Tibial artery (tissue), 4 donors: ENCODE measurements around the gene RNLS.
A peak's percentile ranks its signal among the peaks of the same experiment; 100 is the strongest.

Experiments
- DNase-seq, 2 donors: peaks; one replicate each; pipeline ENCODE4 v3.0.0-alpha.2; 2019
- H3K27ac ChIP-seq, 2 donors: fragments of 200-600 bp; sonication (generic) in 1 of 2; 1 replicate in 1 of 2; 2 replicates in 1 of 2; pipeline ENCODE4 v1.5.1; 2018 to 2019; ENCODE audit warnings: mild to moderate bottlenecking in 1 of 2
- H3K27me3 ChIP-seq, 2 donors: fragments of 200-600 bp; sonication (generic) in 1 of 2; one replicate each; pipeline versions ENCODE4 v1.5.1 to v1.6.0; 2016 to 2019
- H3K36me3 ChIP-seq, 3 donors: fragments of 200-600 bp; sonication (generic) in 2 of 3; one replicate each; pipeline ENCODE4 v1.5.1; 2016 to 2019; ENCODE audit warnings: mild to moderate bottlenecking in 2 of 3
- H3K4me1 ChIP-seq, 4 donors: fragments of 200-600 bp; sonication (generic) in 2 of 4; 1 replicate in 3 of 4; 2 replicates in 1 of 4; pipeline ENCODE4 v1.5.1; 2016 to 2019
- H3K4me3 ChIP-seq, 2 donors: fragments of 200-600 bp; sonication (generic) in 1 of 2; 1 replicate in 1 of 2; 2 replicates in 1 of 2; pipeline ENCODE4 v1.5.1; 2018 to 2019; ENCODE audit warnings: mild to moderate bottlenecking in 2 of 2
- H3K9me3 ChIP-seq, 3 donors: fragments of 200-600 bp; sonication (generic) in 1 of 3; one replicate each; pipeline ENCODE4 v1.5.1; 2016 to 2019
- intact Hi-C: fragments of 100-400 bp; cut with DNase I; formaldehyde crosslinking; loops from one replicate; pipeline ENCODE4 v1.15.0; 2023; ENCODE audit warnings: low total_unique reads
- TF ChIP-seq, protein P1 (sequence below), 2 experiments: fragments of 200-600 bp in 1 of 2; fragments of 450-650 bp in 1 of 2; IDR thresholded peaks; one replicate each; pipeline ENCODE4 v1.5.1; 2017 to 2019; ENCODE audit warnings: antibody characterized with exemption in 2 of 2, mild to moderate bottlenecking in 1 of 2, moderate library complexity in 1 of 2

The RNLS gene

DNA sequence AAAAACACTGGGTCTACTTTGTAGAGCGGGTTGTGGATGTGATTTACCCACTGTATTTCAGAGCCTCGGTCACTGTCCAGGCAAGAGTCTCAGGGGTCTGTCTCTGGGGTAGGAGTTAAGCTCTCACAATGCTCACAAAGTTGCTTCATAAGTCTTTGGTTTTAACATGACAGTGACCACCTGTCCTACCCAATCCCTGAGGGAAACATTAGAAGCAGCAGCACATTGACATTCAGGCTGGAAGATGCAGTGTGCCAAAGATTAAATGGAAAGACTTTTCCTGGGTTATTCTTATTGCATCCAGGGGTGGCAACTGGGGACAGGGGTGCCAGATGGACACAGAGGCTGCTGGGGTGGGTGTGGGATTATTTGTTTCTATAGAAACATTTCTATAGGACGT lies 330.0 kb downstream of the RNLS start:
- intact Hi-C loops, result loop anchor here (10.0 kb wide), 1 partner anchor 388 kb away; the partner anchor contains the start of genes KLLN and PTEN
- Histone ChIP-seq H3K27ac (peak overlapping the region in 1 of 2 donors; percentile 77), H3K36me3 (no peaks in the 10 kb centered on the region), H3K4me3 (no peak overlapping the region), H3K27me3 (no peaks in the 10 kb centered on the region), H3K4me1 (peaks cover 0 to 30% (median 13%) of the 10 kb centered on the region in 4 donors), H3K9me3 (no peaks in the 10 kb centered on the region)
- TF ChIP-seq, protein P1, sequence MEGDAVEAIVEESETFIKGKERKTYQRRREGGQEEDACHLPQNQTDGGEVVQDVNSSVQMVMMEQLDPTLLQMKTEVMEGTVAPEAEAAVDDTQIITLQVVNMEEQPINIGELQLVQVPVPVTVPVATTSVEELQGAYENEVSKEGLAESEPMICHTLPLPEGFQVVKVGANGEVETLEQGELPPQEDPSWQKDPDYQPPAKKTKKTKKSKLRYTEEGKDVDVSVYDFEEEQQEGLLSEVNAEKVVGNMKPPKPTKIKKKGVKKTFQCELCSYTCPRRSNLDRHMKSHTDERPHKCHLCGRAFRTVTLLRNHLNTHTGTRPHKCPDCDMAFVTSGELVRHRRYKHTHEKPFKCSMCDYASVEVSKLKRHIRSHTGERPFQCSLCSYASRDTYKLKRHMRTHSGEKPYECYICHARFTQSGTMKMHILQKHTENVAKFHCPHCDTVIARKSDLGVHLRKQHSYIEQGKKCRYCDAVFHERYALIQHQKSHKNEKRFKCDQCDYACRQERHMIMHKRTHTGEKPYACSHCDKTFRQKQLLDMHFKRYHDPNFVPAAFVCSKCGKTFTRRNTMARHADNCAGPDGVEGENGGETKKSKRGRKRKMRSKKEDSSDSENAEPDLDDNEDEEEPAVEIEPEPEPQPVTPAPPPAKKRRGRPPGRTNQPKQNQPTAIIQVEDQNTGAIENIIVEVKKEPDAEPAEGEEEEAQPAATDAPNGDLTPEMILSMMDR (IDR thresholded peaks at IDR 0.05), result no peak
- DNase-seq, result no peak

DNA sequence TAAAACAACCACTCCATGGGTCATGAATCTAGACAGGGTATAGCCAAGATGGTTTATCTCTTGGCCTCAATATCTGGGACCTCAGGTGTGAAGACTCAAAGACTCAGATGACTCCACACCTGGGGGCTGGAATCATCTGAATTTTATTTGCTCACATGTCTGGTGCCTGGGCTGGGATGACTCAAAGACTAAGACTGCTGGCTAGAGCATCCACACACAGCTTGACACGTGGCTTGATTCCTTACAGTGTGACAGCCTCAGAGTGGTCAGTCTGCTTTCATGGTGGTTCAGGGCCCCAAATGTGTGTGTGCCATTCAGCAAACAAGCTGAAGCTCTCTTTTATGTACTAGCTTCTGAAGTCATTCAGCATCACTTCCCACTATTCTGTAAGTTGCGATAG lies 333.7 kb downstream of the RNLS start:
- Histone ChIP-seq H3K27me3 (no peaks in the 10 kb centered on the region), H3K27ac (no peak overlapping the region), H3K4me1 (peaks cover 0 to 36% (median 19%) of the 10 kb centered on the region in 4 donors), H3K4me3 (no peak overlapping the region), H3K36me3 (no peaks in the 10 kb centered on the region), H3K9me3 (no peaks in the 10 kb centered on the region)
- no peak for DNase-seq
- TF ChIP-seq, protein P1 (IDR thresholded peaks at IDR 0.05), result no peak
- intact Hi-C loops, result no loop called here

DNA sequence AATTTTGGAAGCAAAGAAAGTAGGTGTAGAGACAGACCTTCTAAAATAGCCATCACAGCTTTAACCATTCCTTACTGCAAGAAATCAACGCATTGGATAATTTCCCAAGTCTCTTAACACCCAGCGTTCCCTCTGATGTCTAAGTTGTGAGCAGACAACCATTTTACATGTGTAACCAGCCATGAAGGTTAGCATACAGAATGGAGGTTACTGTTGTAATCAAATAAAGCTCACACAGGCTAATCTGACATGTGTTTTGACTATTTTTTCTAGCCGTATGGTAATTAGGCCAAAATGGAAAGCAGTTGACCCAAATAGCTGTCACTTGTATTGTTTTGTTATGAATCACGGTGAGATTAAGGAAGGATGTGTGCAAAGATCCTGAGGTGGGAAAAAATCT lies 336.4 kb downstream of the RNLS start:
- Histone ChIP-seq H3K36me3 (no peaks in the 10 kb centered on the region), H3K27me3 (no peaks in the 10 kb centered on the region), H3K9me3 (no peaks in the 10 kb centered on the region), H3K4me3 (no peak overlapping the region), H3K4me1 (peaks cover 0 to 40% (median 26%) of the 10 kb centered on the region in 4 donors), H3K27ac (peak overlapping the region; percentile 30 to 51)
- no peak for DNase-seq
- intact Hi-C loops, result no loop called here
- TF ChIP-seq, protein P1 (IDR thresholded peaks at IDR 0.05), result no peak

DNA sequence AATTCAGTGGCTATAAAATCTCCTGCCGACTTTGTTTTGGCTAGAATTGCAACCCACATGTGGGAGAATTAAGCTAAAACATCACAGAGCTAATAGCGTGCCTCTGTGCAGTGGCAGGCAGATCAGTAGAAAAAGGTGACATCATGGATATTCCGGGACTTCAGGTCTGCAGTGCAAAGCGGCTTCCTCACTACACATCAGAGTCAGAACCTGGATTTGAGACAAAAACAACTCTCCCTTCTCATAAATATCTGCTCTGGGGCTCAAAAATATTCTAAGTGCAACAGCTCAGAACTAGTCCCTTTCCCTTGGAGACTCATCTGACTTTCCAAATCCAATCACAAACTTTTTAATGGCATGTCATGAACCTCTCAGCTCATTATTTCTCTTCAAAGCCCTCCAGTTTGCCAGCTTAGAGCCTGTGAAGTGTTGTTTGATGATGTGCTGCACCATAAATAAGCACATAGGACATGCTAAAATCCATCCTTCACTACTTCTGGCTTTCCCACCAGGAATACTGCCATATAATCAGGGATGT lies 337.1 kb downstream of the RNLS start:
- intact Hi-C loops, result no loop called here
- TF ChIP-seq, protein P1 (IDR thresholded peaks at IDR 0.05), result no peak
- Histone ChIP-seq H3K27me3 (no peaks in the 10 kb centered on the region), H3K4me1 (peaks cover 0 to 40% (median 26%) of the 10 kb centered on the region in 4 donors), H3K27ac (peak overlapping the region; percentile 30 to 51), H3K36me3 (no peaks in the 10 kb centered on the region), H3K4me3 (peak overlapping the region; percentile 7 to 17), H3K9me3 (no peaks in the 10 kb centered on the region)
- no peak for DNase-seq

DNA sequence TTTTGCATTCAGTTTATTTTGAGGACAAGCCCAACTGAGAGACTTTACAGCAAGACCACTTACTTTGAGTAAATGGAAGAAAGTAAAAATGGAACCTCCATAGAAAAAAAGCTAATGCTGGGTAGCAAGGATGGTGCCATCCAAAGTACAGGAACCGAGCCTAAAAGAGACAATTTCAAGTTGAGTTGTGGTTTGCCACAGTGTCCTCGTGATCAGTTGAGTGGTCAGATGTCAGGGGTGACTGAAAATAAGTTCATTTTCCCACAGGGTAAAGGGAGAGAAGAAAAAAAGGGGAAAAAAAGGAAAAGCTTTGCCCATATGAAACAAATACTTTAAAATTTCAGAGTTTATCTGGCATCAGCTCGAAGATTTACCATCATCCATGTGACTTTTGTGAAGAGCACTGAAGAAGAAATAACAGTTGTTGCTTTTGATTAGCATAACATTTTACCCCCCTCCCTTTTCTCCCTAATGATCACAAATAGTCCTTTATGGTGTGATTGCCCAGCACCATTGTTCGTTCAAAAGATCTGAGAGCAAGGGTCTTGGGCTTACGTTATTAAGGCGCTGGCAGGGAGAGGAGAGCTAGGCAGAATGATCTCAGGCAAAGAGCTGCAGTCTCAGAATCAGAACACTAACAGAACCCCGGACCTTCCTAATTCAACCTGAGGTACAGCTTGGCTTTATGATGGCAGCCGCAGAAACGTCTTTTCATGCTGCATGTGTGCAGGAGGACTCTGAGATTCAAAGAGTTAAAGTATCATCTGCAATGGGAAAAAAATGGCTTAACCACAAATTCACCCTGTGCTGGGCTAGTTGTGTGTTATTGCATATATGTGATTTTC lies 338.1 kb downstream of the RNLS start:
- no peak for DNase-seq
- H3K4me1 ChIP-seq, result peaks cover 0 to 40% (median 26%) of the 10 kb centered on the region in 4 donors
- TF ChIP-seq, protein P1 (IDR thresholded peaks at IDR 0.05), result no peak
- H3K4me3 ChIP-seq, result no peak overlapping the region
- no peaks in the 10 kb centered on the region for H3K36me3 ChIP-seq
- H3K9me3 ChIP-seq, result no peaks in the 10 kb centered on the region
- no peaks in the 10 kb centered on the region for H3K27me3 ChIP-seq
- intact Hi-C loops, result no loop called here
- peak overlapping the region in 1 of 2 donors; percentile 6 for H3K27ac ChIP-seq
